Measurements from ENCODE around the gene LAT.
"Not testable (repeated sequence)": the region's sequence is repeated elsewhere in the genome, so short reads cannot be mapped to it uniquely, and the experiment has no call there.

Gene LAT

DNA sequence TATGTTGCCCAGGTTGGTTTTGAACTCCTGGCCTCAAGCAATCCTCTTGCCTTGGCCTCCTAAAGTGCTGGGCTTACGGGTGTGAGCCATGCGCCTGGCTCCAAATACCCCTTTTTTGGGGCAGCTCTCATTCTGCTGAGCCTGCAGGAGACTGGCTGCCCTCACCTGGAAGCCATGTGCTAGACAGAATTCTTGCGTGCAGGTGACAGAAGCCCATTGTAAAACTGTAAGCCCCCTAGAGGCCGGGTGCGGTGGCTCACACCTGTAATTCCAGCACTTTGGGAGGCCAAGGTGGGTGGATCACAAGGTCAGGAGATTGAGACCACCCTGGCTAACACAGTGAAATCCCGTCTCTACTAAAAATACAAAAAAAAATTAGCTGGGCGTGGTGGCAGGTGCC, 4.5 kb upstream of the LAT start:
- DNase-seq, result not testable (repeated sequence)

DNA sequence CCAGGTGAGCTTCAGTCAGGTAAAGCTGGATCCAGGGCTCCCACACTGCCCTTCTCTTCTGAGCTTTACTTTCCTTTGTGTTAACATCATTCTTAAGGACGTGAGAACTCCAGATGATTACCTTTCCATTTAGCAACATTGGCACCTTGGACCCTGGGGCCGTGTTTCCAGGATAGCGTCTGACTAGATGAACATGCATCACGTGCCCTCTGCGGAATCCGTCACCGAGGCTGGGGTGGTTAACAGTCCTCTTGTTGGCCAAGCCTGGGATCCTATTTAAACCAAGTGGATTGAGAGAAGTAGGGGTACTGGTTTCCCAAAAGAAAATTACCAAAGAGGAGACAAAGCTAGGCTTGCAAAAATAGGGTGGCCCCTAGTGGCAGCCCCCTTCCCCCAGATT, 3.9 kb upstream of the LAT start:
- no peak for DNase-seq

DNA sequence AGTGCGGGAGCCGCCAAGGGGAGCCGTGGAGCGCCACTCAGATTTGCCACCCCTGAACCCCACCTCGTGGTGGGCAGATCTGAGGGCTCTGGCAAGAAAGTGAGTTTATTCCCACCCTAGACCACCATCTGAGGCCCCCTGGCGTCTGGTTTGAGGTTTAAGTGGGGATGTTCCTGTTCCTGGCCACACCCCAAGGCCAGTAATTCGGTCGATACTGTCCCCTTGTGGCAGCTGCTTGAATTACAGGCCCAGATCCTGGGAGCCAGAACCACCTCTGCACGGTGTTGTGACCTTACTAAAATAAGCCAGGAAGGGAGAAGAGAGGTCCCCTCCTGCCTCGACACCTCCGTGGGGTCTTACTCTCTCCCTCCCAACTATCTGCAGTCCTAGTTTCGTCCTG, 3.3 kb upstream of the LAT start:
- peak; percentile 56 for DNase-seq

DNA sequence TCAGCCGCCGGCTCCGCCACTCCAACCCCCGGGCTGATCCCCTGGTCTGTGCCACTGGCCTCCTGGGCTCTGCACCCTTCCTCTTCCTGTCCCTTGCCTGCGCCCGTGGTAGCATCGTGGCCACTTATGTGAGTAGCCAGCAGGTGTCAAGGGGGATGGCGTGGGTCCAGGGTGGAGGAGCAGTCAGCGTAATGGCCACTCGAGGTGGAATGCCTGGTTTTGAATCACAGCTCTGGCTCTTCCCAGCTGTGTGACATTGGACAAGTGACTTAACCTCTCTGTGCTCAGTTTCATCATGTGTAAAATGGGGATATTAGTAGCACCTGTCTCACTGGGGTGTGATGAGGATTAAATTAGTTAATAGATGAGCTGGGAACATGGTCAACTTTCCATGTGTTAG, 2.4 kb upstream of the LAT start:
- DNase-seq, result no peak

DNA sequence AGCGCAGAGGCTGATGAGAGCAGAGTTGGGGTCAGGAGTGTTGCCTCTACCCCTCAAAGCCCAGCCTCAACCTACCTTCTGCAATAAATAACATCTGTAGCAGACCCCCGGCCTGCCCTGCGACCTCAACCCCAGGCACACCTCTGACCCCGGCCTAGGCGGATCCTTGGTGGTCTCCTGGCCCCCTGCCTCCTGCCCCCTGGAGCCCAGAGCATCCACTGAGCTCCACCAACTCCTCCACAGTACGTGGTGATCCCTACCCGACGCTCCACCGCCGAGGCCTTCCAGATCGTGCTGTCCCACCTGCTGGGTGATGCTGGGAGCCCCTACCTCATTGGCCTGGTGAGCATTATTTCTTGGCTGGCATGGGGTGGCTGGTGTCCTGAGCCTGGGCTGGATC, 1.9 kb upstream of the LAT start:
- DNase-seq, result no peak

DNA sequence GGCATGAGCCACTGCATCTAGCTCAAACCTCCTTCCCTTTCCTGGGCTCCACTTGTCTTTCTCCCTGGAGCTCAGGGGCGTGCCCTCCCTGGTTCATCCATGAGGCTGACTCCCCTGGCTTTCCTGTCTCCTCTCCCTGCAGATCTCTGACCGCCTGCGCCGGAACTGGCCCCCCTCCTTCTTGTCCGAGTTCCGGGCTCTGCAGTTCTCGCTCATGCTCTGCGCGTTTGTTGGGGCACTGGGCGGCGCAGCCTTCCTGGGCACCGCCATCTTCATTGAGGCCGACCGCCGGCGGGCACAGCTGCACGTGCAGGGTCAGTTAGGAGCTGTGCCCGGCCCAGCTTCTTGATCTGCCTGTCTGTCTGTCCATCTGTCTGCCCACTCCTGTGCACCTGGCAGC, 1.2 kb upstream of the LAT start:
- DNase-seq, result no peak

DNA sequence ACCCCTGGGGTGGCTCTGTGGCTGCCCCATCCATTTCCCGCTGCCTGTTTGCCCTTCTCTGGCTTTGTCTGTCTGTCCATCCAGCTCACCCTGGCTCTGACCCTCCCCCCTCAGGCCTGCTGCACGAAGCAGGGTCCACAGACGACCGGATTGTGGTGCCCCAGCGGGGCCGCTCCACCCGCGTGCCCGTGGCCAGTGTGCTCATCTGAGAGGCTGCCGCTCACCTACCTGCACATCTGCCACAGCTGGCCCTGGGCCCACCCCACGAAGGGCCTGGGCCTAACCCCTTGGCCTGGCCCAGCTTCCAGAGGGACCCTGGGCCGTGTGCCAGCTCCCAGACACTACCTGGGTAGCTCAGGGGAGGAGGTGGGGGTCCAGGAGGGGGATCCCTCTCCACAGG, 761 bp upstream of the LAT start:
- DNase-seq, result no peak

DNA sequence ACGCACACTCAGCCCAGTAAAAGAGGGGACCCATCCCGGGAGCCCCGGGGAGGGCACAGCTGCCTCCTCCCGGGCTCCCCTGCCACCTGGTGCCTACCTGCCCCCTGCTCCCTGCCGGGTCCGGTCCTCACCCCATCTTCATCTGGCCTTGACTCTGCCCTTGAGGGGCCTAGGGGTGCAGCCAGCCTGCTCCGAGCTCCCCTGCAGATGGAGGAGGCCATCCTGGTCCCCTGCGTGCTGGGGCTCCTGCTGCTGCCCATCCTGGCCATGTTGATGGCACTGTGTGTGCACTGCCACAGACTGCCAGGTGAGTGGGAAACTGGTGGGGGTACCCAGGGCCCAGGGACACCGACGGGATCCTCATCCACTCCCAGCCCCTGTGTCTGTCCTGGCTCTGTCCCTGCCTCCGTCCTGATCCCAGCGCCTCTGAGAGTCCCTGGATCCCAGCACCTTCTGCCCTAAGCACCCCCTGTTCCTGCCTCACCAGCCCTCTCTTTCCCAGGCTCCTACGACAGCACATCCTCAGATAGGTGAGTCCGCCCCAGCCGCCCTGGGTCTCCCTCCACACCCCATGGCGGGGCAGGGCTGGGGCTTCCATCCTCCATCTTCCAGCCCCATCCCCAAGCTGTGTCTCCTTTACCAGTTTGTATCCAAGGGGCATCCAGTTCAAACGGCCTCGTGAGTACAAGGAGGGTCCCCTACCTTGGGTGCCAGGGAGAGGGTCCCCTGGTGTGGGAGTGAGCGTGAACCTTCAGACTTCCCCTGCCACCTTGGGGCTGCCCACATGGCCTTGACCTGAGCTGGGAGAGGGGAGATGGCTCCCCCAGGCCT, 574 bp downstream of the LAT start:
- no peak for DNase-seq

DNA sequence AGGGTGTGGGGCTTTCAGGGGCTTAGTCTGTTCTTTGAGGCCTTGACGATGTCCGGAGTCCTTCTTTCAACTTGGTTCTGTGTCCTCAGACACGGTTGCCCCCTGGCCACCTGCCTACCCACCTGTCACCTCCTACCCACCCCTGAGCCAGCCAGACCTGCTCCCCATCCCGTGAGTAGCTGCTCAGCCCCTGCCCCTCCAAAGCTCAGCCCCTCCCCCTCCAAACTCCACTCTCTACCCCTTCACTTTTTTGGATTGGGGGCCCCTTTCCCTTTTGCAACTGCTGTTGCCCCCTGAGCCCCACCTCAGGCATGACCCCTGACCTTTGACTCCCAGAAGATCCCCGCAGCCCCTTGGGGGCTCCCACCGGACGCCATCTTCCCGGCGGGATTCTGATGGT, 1.2 kb downstream of the LAT start:
- no peak for DNase-seq

DNA sequence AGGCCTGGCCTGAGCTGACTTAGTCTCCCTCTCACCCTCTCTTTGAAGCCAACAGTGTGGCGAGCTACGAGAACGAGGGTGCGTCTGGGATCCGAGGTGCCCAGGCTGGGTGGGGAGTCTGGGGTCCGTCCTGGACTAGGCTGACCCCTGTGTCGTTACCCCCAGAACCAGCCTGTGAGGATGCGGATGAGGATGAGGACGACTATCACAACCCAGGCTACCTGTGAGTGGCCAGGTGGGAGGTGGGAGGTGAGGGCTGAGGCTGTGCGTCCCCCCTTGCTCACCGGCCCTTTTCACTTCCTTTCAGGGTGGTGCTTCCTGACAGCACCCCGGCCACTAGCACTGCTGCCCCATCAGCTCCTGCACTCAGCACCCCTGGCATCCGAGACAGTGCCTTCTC, 1.6 kb downstream of the LAT start:
- DNase-seq, result no peak

DNA sequence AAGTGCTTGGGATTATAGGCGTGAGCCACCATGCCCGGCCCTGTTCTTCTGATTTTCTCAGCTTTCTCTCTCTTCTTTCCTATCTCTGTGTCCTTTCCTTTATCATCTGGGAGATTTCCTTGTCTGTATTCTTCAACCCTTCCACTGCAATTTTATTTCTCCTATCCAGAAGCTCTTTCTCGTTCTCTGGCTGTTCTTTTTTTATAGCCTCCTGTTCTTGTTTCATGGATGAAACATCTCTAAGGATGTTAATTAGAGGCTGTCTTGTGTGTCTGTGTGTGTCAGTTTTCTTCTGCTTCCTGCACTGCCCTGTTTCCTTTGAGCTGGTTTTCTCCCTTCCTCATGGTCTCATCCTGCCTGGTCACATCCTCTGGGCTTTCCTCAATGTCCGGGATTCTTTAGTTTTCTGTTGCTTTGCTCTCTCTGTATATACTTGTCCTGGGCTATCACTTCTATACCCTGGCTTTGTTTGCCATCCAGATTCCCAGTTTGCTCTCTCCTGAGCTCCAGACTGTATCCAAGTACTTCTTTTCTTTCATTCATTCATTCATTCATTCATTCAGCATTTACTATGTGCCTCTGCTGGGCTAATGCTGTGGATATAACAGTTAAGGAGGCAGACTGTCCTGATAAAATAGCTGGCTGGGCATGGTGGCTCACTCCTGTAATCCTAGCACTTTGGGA, 2.5 kb downstream of the LAT start:
- no peak for DNase-seq

DNA sequence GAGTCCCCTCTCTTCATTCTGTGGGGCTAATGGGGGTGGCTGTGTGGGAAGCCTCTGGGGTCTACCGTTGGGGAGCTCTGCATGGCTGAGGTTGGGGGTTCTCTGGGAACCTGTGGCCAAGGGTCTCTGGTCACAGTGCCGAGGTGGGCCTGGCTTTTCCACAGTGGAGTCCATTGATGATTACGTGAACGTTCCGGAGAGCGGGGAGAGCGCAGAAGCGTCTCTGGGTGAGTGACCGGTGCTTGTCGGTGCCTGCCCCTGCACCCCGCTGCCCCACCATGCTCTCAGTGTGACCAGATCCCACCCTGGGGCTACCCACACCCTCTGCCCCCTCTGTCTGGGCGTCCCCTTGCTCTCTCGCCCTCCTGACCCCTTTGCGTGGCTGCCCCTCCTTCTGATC, 4.5 kb downstream of the LAT start:
- no peak for DNase-seq

DNA sequence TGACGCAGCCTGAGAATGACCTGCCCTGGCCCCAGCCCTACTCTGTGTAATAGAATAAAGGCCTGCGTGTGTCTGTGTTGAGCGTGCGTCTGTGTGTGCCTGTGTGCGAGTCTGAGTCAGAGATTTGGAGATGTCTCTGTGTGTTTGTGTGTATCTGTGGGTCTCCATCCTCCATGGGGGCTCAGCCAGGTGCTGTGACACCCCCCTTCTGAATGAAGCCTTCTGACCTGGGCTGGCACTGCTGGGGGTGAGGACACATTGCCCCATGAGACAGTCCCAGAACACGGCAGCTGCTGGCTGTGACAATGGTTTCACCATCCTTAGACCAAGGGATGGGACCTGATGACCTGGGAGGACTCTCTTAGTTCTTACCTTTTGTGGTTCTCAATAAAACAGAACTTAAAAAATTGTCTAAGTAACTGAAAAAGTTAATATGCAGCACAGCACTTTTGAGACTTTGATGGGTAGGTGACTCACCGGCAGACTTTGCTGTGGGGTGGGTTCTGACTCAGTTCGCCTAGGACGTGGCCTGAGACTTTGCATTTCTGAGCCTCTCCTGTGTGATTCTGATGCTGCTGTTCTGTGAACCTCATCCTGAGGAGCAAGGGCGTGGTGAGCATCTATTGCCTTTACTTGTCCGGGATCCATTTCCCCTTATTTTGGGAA, 5.7 kb downstream of the LAT start:
- DNase-seq, result no peak

DNA sequence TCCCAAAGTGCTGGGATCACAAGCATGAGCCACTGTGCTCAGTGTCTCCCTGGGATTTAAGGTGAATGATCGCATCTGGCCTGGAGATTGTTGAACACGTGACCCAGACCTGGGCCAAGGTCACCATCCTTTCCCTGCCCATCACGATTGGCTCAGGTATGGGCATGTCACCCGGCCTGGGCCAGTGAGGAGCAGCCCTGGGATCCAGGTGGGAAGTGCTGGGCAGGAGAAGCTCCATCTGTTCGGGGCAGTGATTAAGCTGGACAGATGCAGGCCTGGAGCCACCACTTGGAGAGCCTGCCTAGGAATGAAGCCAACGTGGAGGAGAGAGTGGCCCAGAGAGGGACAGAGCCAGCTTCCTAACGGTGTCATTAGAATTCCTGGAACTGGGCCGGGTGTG, 6.8 kb downstream of the LAT start:
- no peak for DNase-seq

DNA sequence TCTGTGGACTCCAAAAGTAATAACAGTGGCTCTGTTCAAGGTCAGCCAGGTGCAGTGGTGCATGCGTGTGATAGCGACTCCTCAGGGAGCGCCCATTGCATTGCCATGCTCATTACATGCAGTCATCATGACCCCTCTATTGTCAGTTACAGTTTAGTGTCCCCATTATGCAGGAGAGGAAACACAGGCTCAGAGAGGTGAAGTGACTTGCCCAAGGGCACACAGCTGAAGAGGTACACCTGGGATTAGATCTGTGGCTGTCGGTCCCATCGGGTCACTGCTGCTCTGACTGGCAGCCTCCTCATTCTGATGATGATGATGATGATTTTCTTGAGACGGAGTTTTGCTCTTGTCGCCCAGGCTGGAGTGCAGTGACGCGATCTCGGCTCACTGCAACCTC, 7.6 kb downstream of the LAT start:
- no peak for DNase-seq

DNA sequence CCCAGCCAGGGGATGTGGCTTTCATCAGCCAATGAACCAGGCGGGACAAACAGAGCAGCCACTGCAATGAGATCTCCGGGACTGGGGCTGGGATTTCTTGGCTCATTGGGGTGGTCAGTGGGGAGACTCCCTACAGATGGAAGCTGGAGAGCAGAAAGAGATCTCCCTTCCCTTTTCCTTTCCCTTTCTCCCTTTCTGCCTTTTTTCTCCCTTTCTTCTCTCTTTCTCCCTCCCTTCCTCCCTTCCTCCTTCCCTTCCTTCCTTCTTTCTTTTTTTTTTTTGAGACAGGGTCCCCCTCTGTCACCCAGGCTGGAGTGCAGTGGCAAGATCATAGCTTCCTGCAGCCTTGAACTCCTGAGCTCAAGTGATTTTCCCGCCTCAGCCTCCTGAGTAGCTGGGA, 14.0 kb downstream of the LAT start:
- no peak for DNase-seq

DNA sequence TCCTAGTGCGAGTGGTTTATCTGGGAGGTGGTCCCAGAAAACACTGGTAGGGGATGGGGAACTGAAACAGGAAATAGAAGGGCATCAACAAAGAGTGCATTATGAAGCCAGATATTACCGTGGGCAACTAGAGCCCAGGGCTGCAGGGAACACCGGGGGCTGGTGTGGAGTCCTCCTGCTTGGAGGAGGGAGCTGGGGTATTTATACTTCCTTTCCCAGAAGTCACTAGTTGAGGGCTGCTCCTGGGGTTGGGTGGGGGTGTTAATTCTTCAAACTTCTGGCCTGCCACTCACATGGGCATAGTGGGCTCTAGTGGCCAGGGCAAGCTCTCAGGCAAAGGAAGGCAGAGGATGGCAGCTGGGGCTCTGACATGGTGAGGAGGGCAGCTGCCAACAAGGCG, 14.7 kb downstream of the LAT start:
- DNase-seq, result no peak

DNA sequence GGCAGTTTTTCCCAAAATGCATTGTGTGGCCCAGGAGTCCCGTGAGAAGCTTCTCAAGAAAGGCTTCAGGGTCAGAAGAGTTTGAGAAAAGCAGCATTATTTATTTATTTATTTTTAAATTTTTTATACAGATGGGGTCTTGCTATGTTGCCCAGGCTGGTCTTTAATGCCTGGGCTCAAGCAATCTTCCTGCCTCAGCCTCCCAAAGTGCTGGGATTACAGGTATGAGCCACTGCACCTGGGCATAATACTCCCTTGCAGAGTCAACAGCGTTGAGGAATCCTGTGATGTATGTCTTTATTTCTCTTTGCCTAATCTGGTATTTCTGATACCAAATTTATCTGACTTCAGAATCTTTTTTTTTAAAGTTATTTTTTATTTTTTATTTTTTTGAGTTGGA, 15.2 kb downstream of the LAT start:
- DNase-seq, result no peak

DNA sequence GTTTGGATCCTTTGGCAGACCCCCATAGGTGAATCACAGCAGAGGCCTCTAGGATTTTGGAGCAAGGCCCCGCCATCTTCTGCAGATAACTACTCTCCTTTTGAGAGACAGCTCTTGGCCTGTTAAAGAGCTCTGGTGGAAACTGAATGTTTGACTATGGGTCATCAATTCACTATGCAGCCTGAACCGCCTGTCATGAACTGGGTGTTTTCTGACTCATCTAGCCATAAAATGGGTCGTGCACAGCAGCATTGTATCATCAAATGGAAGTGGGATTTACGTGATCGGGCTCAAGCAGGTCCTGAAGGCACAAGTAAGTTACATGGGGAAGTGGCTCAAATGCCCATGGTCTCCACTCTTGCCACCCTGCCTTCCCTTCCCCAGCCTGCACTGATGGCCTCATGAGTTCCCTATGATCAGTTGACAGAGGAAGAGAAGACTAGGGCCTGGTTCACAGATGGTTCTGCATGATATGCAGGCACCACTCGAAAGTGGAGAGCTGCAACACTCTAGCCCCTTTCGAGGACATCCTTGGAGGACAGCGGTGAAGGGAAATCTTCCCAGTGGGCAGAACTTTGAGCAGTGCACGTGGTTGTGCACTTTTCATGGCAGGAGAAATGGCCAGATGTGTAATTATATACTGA, 19.8 kb downstream of the LAT start:
- DNase-seq, result peak; percentile 21

DNA sequence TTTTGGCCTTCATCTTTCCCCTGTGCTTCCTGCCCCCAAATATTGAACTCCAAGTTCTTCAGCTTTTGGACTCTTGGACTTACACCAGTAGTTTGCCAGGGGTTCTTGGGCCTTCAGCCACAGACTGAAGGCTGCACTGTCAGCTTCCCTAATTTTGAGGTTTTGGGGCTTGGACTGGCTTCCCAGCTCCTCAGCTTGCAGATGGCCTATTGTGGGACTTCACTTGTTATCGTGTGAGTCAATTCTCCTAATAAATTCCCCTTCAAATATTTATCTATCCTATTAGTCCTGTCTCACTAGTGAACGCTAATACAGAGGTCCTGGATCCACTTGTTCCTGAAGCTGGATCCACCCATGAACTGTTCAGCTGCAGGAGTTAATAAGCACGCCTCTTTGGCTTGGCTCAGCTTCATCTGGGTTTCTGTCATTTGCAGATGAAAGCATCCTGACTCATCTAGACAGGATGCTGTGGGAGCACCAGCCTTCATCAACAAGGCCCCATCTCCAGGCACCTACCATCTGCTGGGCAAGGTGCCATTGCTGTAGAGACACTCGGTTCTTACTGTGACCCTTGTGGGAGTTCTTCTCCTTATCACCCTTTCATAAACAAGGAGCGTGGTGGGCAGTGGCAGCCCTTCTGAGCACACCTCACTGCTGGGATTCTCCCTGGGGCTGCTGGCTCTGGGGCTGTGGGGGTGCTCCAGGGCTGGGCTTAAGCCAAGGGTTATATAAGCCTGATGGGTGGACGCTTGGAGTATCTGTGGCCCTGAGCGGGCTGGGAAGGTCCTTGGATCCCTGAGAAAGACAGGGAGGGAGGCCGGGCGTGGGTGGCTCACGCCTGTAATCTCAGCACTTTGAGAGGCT, 23.1 kb downstream of the LAT start:
- peak; percentile 56 for DNase-seq

DNA sequence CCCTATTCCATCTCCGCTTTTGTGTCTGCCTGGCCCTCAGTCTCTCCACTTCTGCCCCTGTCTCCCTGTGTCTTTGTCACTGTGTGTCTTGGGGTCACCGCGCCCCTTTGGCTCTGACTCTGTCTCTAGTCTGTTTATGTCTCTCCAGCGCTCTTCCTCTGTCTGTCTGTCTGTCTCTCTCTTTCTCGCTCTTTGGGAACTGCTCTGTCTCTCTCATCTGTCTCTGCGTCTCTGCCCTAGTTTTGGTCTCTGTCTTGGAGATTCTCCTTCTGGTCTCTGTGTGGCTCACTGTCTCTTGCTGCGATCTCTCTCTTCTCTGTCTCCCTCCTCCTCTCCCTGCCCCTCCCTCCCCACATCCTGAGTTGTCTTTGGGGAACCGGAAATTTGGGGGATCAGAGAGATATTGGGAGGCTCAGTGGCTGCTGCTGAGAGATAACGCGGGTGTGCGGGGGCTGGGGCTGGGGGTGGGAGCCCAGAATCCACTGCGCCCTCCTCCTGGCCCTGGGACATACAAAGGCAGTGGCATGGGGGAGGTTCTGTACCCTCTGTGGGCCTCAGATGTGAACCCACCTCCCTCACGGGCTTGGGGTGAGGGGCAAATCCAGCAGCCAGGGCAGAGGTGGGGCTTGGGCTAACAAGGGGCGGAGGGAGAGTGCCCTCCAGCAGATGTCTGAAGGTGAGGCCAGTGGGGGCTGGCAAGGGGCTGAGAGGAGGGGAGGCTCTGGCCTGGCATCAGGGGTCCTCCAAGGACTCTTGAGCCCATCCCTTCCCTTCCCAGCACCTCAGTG, 24.4 kb downstream of the LAT start:
- DNase-seq, result no peak

DNA sequence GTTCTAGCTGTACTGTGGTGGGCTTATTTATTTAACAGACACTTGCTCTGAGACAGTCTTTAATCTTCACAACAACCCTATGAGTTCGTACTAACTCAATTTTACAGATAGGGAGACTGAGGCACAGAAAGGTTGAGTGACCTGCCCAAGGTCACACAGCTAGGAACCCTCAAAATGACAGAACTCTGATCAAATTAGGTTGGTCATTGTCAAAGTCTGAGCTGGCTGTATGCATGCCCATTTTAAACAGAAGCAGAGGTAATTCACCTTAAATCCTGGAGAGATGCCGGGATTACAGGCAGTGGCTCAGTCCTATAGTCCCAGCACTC, 24.9 kb downstream of the LAT start:
- DNase-seq, result no peak

Measured in suppressor macrophage treated with lipopolysaccharide for 4 hours (primary cell).